Thymus (tissue), 11 donors: ENCODE results near the gene ADGRD2. TPM values are rescaled to one million over a fixed set of nuclear protein-coding genes. Genes with fewer than 3 reads are reported as not detected.

ENCODE experiments used
- DNase-seq, 9 donors: peaks; one replicate each; pipeline ENCODE4 v3.0.0-alpha.2; 2013; ENCODE audit warnings: low spot score in 9 of 9, low read depth in 6 of 9, missing footprints in 1 of 9
- H3K27ac ChIP-seq, 2 donors: one replicate each; pipeline ENCODE4 v1.5.1; 2013; ENCODE audit warnings: control low read depth in 1 of 2, low read depth in 1 of 2, low read length in 1 of 2, mild to moderate bottlenecking in 1 of 2, moderate library complexity in 1 of 2
- H3K27me3 ChIP-seq, 2 donors: one replicate each; pipeline ENCODE4 v1.5.1; 2013; ENCODE audit warnings: low read length in 1 of 2; ENCODE audit not compliant: control insufficient read depth in 2 of 2, insufficient read depth in 1 of 2
- H3K36me3 ChIP-seq, 2 donors: one replicate each; pipeline ENCODE4 v1.5.1; 2013; ENCODE audit warnings: low read length in 1 of 2, mild to moderate bottlenecking in 1 of 2, moderate library complexity in 1 of 2; ENCODE audit not compliant: control insufficient read depth in 2 of 2, insufficient read depth in 2 of 2
- H3K4me1 ChIP-seq, 2 donors: one replicate each; pipeline ENCODE4 v1.5.1; 2013; ENCODE audit warnings: low read length in 2 of 2; ENCODE audit not compliant: control insufficient read depth in 2 of 2, insufficient read depth in 2 of 2
- H3K4me3 ChIP-seq, 2 donors: one replicate each; pipeline ENCODE4 v1.5.1; 2013; ENCODE audit warnings: low read length in 2 of 2, control low read depth in 1 of 2, mild to moderate bottlenecking in 1 of 2
- H3K9me3 ChIP-seq, 2 donors: one replicate each; pipeline ENCODE4 v1.5.1; 2013; ENCODE audit warnings: low read length in 1 of 2, mild to moderate bottlenecking in 1 of 2; ENCODE audit not compliant: control insufficient read depth in 2 of 2, insufficient read depth in 1 of 2
- WGBS: extraction: QIAGEN DNeasy Blood & Tissue Kit; methylation state at CpG from one replicate; pipeline ENCODE4 v1.1.7; 2013; 5-methylcytosine and 5-hydroxymethylcytosine counted together
- polyA plus RNA-seq: library from polyadenylated mRNA; stranded (reverse); fragments of 200-250 nt; gene quantifications from one replicate; pipeline ENCODE4 v1.2.3, GENCODE V29; 2013
- total RNA-seq: library from RNA; stranded (reverse); fragments of 120-200 nt; gene quantifications from one replicate; pipeline ENCODE4 v1.2.4, GENCODE V29; 2013
- donor health status: healthy.

The ADGRD2 gene
- total and polyA plus RNA-seq, 2 donors, result 0.09 to 0.50 TPM

DNA sequence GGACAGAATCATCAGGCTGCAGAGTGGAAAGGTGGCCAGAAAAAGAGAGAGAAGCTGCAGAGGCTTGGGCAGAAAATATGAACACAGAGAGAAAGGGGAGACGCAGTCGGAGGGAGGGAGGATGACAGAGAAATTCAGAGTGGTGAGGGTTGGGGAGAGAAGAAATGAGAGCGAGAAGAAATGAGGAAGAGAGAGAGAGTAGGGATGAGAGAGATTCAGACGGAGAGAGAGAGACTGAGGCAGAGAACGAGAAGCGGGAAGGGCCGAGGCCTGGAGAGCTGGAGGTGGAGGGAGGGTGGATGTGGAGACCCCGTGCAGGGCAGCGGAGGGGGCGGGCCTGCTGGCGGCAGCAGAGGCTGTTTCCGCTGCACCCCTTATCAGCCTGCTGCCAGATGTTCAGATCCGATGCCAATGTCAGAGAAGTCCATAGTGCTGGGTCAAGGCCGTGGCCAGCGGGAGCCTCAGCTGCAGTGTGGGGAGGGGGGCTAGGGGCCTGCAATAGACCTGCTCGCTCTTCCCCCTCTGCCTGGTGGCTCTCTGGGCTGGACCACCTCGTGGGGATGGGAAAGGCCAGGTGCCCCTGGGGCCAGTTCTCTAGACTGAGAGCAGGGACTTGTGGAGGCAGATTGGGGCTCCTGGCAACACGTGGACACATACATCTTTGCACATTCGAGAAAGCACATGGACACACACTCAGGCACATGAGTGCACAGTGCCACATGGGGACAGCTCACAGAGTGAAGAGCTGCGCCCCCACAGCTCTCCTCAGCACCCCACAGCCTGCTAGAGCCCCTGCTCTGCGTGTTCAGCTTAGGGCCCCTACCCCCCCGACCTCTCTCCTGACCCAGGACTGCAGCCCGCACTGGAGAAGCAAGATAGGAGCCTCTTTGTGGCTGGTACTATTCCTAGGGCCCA, 61.9 kb downstream of the ADGRD2 start:
- Histone ChIP-seq H3K4me3 (no peak overlapping the region), H3K27ac (no peak overlapping the region), H3K36me3 (no peaks in the 10 kb centered on the region), H3K4me1 (peaks cover 0 to 10% of the 10 kb centered on the region in 2 donors), H3K27me3 (peaks cover 0 to 9% of the 10 kb centered on the region in 2 donors), H3K9me3 (no peaks in the 10 kb centered on the region)
- no peak for DNase-seq
- WGBS, result 56% methylated on average over 23 of the region's 23 CpGs

DNA sequence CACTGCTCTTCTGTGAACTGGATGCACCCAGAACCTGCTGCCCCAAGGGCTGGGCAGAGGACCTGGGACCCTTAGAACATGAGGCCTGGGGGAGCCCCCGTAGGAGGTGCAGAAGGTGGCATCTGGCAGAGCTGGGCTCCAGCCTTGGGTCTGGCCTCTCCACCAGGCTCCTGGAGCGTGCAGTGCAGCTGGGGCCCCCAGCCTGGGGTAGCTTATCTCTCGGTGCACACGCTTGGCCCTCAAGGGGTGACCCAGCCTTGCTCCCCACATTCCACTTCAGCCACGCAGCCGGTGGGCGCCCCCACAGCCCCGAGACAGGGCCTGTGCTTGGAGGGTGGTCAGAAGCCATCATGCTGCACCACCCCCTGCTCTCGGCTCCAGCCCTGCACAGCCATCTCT, 62.6 kb downstream of the ADGRD2 start:
- Histone ChIP-seq H3K4me1 (peaks cover 0 to 10% of the 10 kb centered on the region in 2 donors), H3K4me3 (no peak overlapping the region), H3K9me3 (no peaks in the 10 kb centered on the region), H3K27me3 (peaks cover 0 to 3% of the 10 kb centered on the region in 2 donors), H3K27ac (no peak overlapping the region), H3K36me3 (no peaks in the 10 kb centered on the region)
- WGBS, result 92% methylated on average over 9 of the region's 9 CpGs
- DNase-seq, result no peak

DNA sequence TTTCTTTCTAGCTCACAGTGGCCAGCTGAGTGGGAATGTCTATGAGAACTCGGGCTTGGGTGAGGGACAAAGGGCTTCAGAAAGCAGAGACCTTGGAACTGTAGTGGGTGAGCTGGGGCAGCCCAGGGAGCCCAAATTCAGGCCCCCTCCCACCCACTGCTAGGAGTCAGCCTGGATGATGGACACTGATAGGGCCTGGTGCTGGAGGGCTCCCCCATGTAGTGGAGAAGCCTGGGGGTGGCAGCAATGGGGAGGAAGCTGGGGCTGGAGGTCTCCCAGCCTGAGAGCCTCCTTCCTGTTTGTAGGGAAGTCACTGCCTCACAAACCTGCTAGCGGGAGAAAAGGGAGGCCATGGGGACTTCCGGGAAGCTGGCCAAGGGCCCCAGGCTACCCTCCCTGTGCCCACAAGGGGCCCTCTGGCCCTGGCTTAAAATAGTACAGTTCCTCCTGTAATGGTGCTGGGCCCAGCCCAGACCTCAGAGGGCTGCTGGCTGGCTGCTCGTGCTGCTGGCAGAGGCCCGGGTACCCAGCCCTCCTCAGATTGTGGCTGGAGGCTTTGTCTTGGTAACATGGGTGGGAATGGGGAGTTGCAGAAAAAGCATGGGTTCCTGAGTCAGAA, 63.2 kb downstream of the ADGRD2 start:
- DNase-seq, result no peak

DNA sequence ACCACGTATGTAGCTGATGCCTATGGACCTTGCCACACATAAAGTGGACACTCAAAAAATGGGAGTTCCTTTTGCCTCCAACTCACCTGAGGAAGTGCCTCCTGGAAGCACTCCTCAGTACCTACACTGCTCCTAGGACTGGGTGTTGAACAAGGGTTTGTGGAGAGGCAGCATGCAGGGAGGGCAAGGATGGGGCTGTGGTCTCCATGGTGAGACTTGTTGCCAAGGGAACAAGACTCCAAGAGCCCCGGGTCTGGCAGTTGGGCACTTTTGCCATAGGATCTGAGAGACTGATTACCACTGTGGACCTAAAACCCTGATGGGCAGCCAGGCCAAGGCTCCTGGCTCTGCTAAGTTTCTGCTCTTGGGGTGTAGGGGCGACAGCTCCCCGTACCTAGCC, 63.9 kb downstream of the ADGRD2 start:
- Histone ChIP-seq H3K4me3 (no peak overlapping the region), H3K27ac (no peak overlapping the region), H3K36me3 (no peaks in the 10 kb centered on the region), H3K4me1 (peaks cover 0 to 10% of the 10 kb centered on the region in 2 donors), H3K9me3 (no peaks in the 10 kb centered on the region), H3K27me3 (no peaks in the 10 kb centered on the region)
- no peak for DNase-seq
- WGBS, result 90% methylated on average over 4 of the region's 4 CpGs

More for the DNA sequence above, 63.2 kb downstream of the ADGRD2 start:
- no peak overlapping the region for H3K27ac ChIP-seq
- no peak overlapping the region for H3K4me3 ChIP-seq
- 73% methylated on average over 5 of the region's 5 CpGs for WGBS
- no peaks in the 10 kb centered on the region for H3K36me3 ChIP-seq
- no peaks in the 10 kb centered on the region for H3K9me3 ChIP-seq
- no peaks in the 10 kb centered on the region for H3K27me3 ChIP-seq
- peaks cover 0 to 10% of the 10 kb centered on the region in 2 donors for H3K4me1 ChIP-seq

DNA sequence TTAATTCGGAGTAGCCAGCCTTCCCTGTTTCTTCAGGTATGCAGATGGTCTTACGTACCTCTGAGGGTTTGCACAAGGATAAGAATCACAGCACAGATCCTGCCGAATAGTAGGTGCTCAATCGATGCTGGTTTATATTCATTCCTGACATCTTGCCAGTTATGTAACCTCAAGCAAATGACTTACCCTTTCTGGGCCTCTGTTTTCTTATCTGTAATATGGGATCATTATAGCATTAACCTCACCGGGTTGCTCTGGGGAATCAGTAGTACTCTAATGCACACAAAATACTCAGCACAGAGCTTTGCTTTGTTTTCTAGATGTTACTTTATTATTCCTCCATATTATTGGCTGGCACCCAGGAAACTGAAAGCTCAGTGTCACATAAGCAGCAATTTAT, 64.6 kb downstream of the ADGRD2 start:
- H3K27ac ChIP-seq, result no peak overlapping the region
- H3K9me3 ChIP-seq, result no peaks in the 10 kb centered on the region
- no peak for DNase-seq
- over 99% methylated on average over 5 of the region's 5 CpGs for WGBS
- H3K36me3 ChIP-seq, result no peaks in the 10 kb centered on the region
- H3K27me3 ChIP-seq, result no peaks in the 10 kb centered on the region
- peaks cover 0 to 10% of the 10 kb centered on the region in 2 donors for H3K4me1 ChIP-seq
- no peak overlapping the region for H3K4me3 ChIP-seq

DNA sequence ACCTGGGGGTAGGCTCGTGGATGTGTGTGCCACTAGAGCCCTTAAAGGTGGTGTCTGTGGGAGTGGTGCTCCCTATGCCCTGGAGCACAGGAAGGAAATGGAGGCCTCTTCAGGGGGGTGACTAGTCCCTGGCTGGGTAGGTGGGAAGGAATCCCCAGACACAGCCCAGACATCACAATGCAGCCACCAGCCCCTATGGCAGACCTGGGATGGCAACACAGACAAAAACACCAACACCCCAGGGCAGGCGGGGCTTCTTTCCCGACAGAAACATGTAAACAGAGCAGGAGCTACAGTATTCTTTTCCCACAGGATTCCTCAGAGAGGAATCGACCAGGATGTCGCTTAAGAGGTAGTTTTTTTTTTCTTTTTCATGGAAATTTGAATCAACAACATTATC, 67.3 kb downstream of the ADGRD2 start:
- no peak for DNase-seq
- no peak overlapping the region for H3K4me3 ChIP-seq
- no peaks in the 10 kb centered on the region for H3K9me3 ChIP-seq
- H3K27ac ChIP-seq, result no peak overlapping the region
- no peaks in the 10 kb centered on the region for H3K27me3 ChIP-seq
- no peaks in the 10 kb centered on the region for H3K4me1 ChIP-seq
- 92% methylated on average over 5 of the region's 5 CpGs for WGBS
- no peaks in the 10 kb centered on the region for H3K36me3 ChIP-seq

DNA sequence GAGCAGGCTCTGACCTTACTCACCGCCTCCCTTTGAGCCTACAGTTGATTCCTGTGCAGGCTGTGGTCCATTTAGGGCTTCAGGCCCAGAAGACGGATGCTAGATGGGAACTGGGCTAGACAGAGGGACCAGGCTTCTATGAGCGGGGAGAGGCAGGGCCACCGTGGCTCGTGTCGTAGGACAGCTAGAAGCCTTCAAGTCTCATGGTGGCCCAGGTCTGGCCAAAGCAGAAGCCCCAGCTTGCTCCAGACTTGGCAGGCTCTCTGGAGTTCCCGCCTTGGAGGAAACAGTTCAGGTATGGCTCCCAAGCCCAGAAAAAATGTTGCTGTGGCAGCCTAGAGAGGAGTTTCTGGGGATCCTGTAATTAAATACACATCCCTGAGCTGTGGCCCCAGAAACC, 67.9 kb downstream of the ADGRD2 start:
- 98% methylated on average over 7 of the region's 7 CpGs for WGBS
- DNase-seq, result no peak
- H3K4me1 ChIP-seq, result no peaks in the 10 kb centered on the region
- no peaks in the 10 kb centered on the region for H3K9me3 ChIP-seq
- no peak overlapping the region for H3K4me3 ChIP-seq
- no peak overlapping the region for H3K27ac ChIP-seq
- no peaks in the 10 kb centered on the region for H3K27me3 ChIP-seq
- H3K36me3 ChIP-seq, result no peaks in the 10 kb centered on the region

DNA sequence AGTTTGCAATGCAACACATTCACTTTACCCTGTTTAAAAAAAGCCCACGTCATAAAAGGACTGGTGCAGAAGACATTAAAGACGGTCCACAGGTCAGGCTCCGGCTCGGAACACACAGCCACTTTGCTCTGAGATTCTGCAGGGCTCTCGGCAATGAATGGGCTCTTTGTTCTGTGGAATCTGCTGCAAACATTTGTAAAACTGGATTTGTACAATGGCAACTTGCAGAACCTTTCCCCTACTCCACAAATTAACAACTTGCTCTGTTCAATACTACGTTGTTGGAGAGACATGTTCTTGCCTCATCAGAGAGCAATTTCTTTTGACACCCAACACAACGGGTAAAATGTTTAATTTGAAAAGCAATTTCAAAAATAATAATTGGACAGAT, 70.0 kb downstream of the ADGRD2 start:
- no peak overlapping the region for H3K4me3 ChIP-seq
- 97% methylated on average over 7 of the region's 7 CpGs for whole genome bisulfite sequencing
- no peak overlapping the region for H3K27ac ChIP-seq
- H3K27me3 ChIP-seq, result no peaks in the 10 kb centered on the region
- H3K9me3 ChIP-seq, result no peaks in the 10 kb centered on the region
- no peak for DNase-seq
- H3K4me1 ChIP-seq, result no peaks in the 10 kb centered on the region
- no peaks in the 10 kb centered on the region for H3K36me3 ChIP-seq

DNA sequence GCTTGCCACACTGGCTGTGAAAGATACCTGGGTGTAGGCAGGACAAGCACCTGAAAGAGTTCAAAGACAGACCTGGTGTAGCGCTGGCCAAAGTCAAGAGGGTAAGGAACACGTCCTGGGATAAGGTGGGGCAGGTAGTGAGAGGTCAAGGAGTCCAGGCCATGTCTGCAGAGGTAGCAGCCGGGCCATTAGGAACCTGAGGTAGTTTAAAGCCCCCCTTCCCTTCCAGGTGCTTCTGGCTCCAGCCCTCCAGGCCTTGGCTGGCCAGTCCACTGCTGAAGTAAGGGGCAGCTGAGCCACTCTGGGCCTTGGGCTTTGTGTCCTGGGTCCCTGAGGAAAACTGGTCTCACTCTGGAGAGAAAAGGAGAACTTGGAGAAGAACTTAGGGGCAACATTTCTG, 70.9 kb downstream of the ADGRD2 start:
- Histone ChIP-seq H3K27ac (no peak overlapping the region), H3K27me3 (no peaks in the 10 kb centered on the region), H3K9me3 (no peaks in the 10 kb centered on the region), H3K4me3 (no peak overlapping the region), H3K36me3 (no peaks in the 10 kb centered on the region), H3K4me1 (no peaks in the 10 kb centered on the region)
- DNase-seq, result no peak
- 95% methylated on average over 3 of the region's 3 CpGs for WGBS
